Amniotic stem cell (primary cell): ENCODE data around the gene FILIP1L.
A peak's percentile ranks its signal among the peaks of the same experiment; 100 is the strongest.
"Not testable (repeated sequence)": the region's sequence is repeated elsewhere in the genome, so short reads cannot be mapped to it uniquely, and the experiment has no call there.

Experiments used
- DNase-seq: peaks from one replicate; lab custom pipeline; 2025; lab: John Stamatoyannopoulos, UW

The FILIP1L gene

GRCh38 chr3:99841949-99842348, 272.4 kb downstream of the FILIP1L start:
- DNase-seq: not testable (repeated sequence)

- no peak for DNase-seq
These were observed 274.7 kb downstream of the FILIP1L start for GRCh38 chr3:99839613-99840012.

DNA sequence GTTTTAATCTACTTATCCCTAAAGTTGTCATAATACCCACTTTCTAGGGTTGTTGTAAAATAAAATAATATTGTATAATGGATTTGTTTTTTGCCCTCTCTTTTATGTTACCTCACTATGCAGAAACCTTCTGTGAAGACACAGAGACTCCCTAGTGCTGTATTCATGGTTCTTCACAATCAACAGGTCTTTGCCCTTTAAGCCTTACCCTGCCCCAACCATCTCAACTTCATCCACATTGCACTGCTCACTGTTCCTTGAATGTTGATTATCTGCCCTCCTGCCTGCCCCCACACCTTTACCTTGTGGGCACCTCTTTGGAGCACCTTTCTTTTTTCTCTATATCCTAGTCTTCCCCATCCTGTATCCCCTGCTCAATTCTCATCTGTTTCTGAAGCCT, 275.5 kb downstream of the FILIP1L start:
- DNase-seq: no peak

- no peak for DNase-seq
These were observed 276.6 kb downstream of the FILIP1L start for GRCh38 chr3:99837715-99838114.

GRCh38 chr3:99836681-99837080, 277.6 kb downstream of the FILIP1L start:
- DNase-seq: no peak

DNA sequence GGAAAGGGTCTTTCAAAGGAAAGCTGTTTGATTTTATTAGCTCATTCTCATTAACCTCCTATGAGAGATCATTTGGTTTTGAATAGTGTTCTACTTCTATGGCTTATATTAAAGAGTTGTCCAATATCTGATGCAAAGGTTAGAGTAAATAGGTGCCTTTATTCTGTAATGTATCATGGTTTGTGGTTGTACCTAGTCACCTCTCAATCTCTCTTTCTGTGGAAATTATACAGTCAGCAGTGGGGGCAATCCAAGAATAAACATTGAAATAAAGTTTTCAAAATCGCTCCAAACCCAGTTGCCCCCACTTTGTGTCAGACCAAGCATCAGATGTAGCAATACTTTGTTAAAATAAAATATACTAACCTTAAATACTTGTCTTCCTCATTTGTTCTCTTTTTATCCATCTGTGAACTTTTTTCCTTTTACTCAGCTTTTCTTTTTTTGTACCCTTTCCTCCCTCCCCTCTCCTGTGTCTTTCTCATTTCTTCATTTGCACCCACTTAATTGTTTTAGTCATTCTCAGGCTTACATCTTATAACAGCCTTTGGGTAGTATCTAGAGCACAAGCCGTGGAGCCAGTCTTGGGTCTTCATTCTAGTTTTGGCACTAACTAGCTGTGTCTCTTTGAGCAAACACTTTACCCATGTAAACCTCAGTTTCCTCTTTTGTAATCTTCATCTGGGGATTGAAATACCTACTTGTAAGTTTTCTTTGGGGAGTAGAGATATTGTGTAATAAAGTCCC, 279.9 kb downstream of the FILIP1L start:
- DNase-seq: no peak

DNA sequence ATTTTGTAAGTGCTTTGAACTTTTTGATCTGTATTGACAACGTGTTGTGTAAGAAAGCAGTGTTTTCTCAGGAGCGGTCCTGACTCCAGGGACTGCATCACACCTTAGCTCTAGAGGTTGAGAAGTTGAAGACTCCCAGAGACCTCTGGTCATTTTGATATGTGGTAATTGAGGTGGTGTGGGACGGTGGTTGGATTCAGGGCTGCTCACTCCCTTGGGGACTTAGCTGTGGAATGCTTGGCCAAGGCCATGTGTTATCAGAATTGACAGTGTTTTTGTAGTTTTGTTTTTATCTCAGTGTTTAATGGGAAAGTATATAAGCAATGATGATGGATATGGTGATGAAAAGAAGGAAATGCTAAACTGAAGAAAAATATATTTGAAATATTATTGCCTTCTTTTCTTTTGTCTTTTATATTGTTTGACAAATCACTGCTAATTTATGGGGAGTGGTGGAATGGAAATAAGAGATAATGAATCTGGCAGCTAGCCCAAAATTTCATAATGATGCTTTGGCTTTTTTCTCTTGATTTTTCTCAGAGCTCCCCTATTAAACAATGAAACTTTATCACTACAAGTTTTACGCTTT, 280.6 kb downstream of the FILIP1L start:
- DNase-seq: no peak

DNA sequence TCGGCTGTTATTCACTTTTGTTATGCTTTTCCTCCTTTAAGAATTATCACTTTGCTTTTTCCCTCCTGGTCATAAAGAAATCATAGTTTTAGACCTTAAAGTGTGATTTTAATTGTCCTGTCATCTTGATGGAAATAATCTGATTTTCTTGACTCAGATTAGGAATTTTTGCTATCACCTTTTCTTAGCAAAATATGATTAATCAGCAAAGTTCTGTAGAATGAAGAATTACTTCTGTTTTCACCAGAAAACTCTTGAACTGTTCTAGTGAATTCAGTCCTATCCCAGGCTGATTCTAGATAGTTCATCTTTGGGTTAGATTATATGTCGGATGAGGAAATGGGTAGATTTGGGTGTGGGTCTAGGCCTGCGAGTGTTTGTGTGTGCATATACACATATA, 284.5 kb downstream of the FILIP1L start:
- no peak for DNase-seq

DNA sequence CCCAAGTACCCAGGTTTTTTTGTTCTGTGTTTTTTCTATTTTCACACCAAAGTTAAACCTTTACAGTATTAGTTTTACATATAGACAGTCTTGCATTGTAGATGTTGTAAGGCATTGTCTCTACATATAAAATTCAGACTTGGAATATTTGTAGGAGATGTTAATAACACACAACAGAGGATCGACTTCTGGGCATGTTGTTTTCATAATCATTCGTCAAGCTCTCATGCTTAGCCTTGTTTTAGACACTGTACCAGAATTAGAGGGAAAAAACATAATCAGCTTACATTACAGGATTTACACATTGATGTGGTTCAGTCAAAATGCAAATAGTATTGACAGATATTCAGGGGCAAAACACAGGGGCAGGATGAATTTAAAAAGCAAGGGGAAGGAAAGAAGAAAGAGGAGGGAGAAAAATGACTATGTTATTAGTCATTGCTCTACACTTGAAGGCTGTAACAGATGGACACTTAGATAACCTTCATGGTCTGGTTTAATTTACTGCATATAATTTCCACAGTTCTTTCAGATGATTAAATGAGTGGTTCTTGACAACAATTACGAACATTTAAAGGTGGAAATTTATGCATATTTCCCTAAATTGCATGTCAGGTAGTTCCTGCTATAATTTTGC, 289.2 kb downstream of the FILIP1L start:
- no peak for DNase-seq

DNA sequence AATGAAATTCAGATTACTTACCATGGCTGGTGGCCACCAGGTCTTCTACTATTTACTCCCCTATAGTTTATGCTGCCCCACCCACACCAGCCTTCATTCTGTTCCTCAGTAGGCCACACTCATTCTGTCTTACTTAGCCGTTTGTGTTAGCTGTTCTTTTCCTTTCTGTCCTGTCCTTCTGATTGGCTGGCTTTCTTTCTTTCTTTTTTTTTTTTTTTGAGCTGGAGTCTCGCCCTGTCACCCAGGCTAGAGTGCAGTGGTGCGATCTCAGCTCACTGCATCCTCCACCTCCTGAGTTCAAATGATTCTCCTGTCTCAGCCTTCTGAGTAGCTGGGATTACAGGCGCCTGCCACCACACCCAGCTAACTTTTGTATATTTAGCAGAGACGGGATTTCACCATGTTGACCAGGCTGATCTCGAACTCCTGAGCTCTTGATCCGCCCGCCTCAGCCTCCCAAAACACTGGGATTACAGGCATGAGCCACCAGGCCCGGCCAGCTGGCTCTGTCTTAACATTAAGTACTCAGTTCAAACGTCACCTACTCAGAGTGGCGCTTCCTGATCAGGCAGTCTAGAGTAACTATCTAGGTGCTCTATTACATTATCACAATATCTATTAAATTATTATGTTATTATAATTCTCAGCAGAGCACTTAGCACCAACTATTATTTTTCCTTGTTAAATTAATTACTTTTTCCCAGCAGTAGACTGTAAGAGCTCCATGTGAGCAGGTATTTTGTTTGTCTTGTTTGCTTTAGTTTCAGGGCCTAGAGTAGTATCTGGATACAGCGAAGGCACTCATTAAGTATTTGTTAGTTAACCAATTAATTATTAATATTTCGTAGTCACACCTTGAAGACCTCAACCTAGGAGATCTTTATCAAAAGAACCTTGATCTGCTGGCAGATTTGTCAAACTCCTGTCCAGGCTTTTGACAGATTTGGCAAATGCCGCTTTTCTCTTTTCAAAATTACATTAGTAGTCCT, 290.3 kb downstream of the FILIP1L start:
- DNase-seq: no peak

DNA sequence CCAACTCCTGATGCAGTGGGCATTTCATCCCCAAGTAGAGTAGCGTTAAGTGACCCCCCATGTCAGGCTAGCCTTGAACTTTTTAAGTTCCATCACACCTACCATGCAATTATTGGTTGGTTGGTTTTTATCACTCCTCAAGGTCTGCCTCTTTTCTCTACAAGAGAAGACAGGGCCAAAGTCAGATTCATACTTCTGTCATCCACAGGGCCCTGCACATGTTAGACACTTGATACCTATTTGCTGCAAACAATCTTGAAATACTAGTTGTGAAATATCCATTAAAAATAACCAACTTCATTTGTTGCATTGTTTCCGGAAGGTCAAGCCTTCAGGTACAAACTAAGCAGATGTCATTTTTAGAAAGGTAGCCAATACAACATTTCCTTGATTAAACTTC, 295.5 kb downstream of the FILIP1L start:
- DNase-seq: no peak

- peak; percentile 78 for DNase-seq
These were observed 296.7 kb downstream of the FILIP1L start, which contains the start of gene CMSS1 for GRCh38 chr3:99817437-99818240. Gene CMSS1, plus strand, starts transcription at chr3:99817862.

- DNase-seq: no peak
These were observed 297.3 kb downstream of the FILIP1L start for GRCh38 chr3:99817047-99817436.

- DNase-seq: no peak
These were observed 303.9 kb downstream of the FILIP1L start for GRCh38 chr3:99810403-99810802.

- no peak for DNase-seq
These were observed 304.7 kb downstream of the FILIP1L start for GRCh38 chr3:99809565-99809964.

DNA sequence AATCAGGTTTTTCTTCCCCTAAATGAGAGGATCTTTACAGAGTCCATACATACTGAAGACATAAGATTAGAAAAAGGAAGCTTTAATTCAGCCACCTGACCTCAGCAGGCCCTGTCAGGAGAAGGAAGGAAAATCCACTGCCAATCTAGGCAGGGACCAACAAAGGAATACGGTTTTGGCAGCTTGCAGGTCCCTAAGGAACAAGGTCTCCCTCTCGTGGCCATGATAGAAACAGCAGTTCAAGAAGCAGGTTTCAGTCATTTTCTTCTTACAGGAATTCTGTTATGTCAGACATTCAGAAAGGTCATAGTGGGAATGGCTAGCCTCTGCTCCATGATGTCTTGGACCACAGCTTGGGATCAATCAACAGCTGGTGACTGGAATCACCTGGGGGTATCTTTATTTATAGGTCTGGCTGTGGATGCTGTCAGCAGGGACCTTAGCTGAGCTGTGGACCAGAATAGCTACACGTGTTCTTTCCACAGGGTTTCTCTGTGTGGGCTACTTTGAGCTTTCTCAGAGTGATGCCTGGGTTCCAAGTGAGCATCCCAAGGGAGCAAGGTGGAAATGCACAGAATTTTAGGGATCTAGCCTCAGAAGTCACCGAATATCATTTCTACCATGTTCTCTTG, 306.0 kb downstream of the FILIP1L start:
- peak; percentile 9 for DNase-seq

GRCh38 chr3:99805160-99805559, 309.1 kb downstream of the FILIP1L start:
- no peak for DNase-seq

- DNase-seq: no peak
These were observed 311.0 kb downstream of the FILIP1L start for GRCh38 chr3:99803297-99803696.

DNA sequence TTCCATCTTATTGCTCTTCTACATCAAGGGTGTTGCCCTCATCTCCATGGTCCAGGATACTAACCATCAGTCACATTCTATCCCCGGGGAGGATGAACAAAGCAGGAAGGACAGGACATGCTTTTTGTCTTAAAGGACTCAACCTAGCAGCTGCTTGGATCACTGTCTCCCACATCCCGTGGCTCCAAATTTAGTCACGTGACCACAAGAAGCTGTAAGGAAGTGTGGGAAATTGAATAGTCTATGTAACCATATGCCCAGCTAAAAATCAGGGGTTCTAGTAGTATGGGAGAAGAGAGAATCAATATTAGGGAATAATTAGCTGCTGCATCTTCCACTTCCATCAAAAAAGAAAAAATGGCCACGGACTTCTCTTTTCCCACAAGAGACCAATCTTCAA, 314.9 kb downstream of the FILIP1L start:
- DNase-seq: no peak

- no peak for DNase-seq
These were observed 318.7 kb downstream of the FILIP1L start for GRCh38 chr3:99795573-99795972.

DNA sequence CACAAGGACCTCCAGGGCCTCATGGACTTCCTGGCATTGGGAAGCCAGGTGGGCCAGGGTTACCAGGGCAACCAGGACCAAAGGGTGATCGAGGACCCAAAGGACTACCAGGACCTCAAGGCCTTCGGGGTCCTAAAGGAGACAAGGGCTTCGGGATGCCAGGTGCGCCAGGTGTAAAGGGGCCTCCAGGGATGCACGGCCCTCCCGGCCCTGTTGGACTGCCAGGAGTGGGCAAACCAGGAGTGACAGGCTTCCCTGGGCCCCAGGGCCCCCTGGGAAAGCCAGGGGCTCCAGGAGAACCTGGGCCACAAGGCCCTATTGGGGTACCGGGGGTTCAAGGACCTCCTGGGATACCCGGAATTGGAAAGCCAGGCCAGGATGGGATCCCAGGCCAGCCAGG, 319.8 kb downstream of the FILIP1L start:
- no peak for DNase-seq
